Effector memory CD8-positive, alpha-beta T cell (primary cell): ENCODE results near the gene ACLY.
A peak's percentile ranks its signal among the peaks of the same experiment; 100 is the strongest.

Source experiments
- ATAC-seq: fragments of 150-1000 bp; cut with Tn5 transposase; replicated peaks from 2 replicates; pipeline ENCODE4 v1.10.0; 2021; ENCODE audit warnings: mild to moderate bottlenecking, moderate library complexity
- DNase-seq, 3 experiments: peaks; one replicate each; pipeline ENCODE4 v3.0.0; 2021
- H3K27ac Mint-ChIP-seq, 2 donors: one replicate each; pipeline ENCODE4 v1.8.0; 2022; ENCODE audit warnings: mild to moderate bottlenecking in 2 of 2, mixed read lengths in 2 of 2, moderate library complexity in 2 of 2
- H3K27me3 Mint-ChIP-seq, 2 donors: one replicate each; pipeline ENCODE4 v1.8.0; 2022; ENCODE audit warnings: mixed read lengths in 2 of 2
- H3K36me3 Mint-ChIP-seq: one replicate; pipeline ENCODE4 v1.8.0; 2022; ENCODE audit warnings: mild to moderate bottlenecking, moderate library complexity, mixed read lengths; ENCODE audit not compliant: insufficient read depth
- H3K4me1 Mint-ChIP-seq, 2 donors: one replicate each; pipeline ENCODE4 v1.8.0; 2022; ENCODE audit warnings: low read depth in 2 of 2, mixed read lengths in 2 of 2
- H3K4me3 Mint-ChIP-seq, 2 donors: one replicate each; pipeline ENCODE4 v1.8.0; 2022; ENCODE audit warnings: mild to moderate bottlenecking in 2 of 2, mixed read lengths in 2 of 2, moderate library complexity in 2 of 2
- H3K9me3 Mint-ChIP-seq, 2 donors: one replicate each; pipeline ENCODE4 v1.8.0; 2022; ENCODE audit warnings: mixed read lengths in 2 of 2

Gene ACLY

GRCh38 chr17:41914358-41914766 lies 4.4 kb downstream of the ACLY start:
- peak overlapping the region; percentile 30 to 75 for H3K27ac Mint-ChIP-seq
- no peak for DNase-seq
- H3K36me3 Mint-ChIP-seq = peaks cover 51% of the 10 kb centered on the region
- no peaks in the 10 kb centered on the region for H3K9me3 Mint-ChIP-seq
- no peak overlapping the region for H3K4me3 Mint-ChIP-seq
- ATAC-seq = no peak
- no peaks in the 10 kb centered on the region for H3K27me3 Mint-ChIP-seq
- peaks cover 29 to 30% of the 10 kb centered on the region in 2 donors for H3K4me1 Mint-ChIP-seq

GRCh38 chr17:41913798-41914197 lies 5.0 kb downstream of the ACLY start:
- Mint-ChIP-seq H3K9me3 (no peaks in the 10 kb centered on the region), H3K27me3 (no peaks in the 10 kb centered on the region), H3K27ac (peak overlapping the region; percentile 30 to 75), H3K4me3 (no peak overlapping the region), H3K36me3 (peaks cover 54% of the 10 kb centered on the region), H3K4me1 (peaks cover 29 to 30% of the 10 kb centered on the region in 2 donors)
- DNase-seq = no peak
- ATAC-seq = no peak

- H3K36me3 Mint-ChIP-seq = peaks cover 50% of the 10 kb centered on the region
- no peak overlapping the region for H3K4me3 Mint-ChIP-seq
Measured at GRCh38 chr17:41912925-41913324, 5.8 kb downstream of the ACLY start.

GRCh38 chr17:41910701-41911391 lies 7.9 kb downstream of the ACLY start:
- no peaks in the 10 kb centered on the region for H3K27me3 Mint-ChIP-seq
- H3K36me3 Mint-ChIP-seq = peaks cover 49% of the 10 kb centered on the region
- ATAC-seq = no peak
- no peaks in the 10 kb centered on the region for H3K9me3 Mint-ChIP-seq
- no peak for DNase-seq
- H3K4me1 Mint-ChIP-seq = peaks cover 19 to 22% of the 10 kb centered on the region in 2 donors
- no peak overlapping the region for H3K4me3 Mint-ChIP-seq
- H3K27ac Mint-ChIP-seq = no peak overlapping the region

More at GRCh38 chr17:41912925-41913324, 5.8 kb downstream of the ACLY start:
- DNase-seq (no peak), ATAC-seq (no peak)
- Mint-ChIP-seq H3K4me1 (peaks cover 29 to 33% of the 10 kb centered on the region in 2 donors), H3K27me3 (no peaks in the 10 kb centered on the region), H3K27ac (peak overlapping the region in 1 of 2 donors; percentile 75), H3K9me3 (no peaks in the 10 kb centered on the region)

- no peak for ATAC-seq
- no peaks in the 10 kb centered on the region for H3K27me3 Mint-ChIP-seq
- DNase-seq = no peak
- peaks cover 7 to 9% of the 10 kb centered on the region in 2 donors for H3K4me1 Mint-ChIP-seq
- H3K36me3 Mint-ChIP-seq = peaks cover 54% of the 10 kb centered on the region
- H3K27ac Mint-ChIP-seq = no peak overlapping the region
- no peak overlapping the region for H3K4me3 Mint-ChIP-seq
- no peaks in the 10 kb centered on the region for H3K9me3 Mint-ChIP-seq
Measured at GRCh38 chr17:41909088-41909487, 9.7 kb downstream of the ACLY start.

GRCh38 chr17:41907633-41908539 lies 10.9 kb downstream of the ACLY start:
- Mint-ChIP-seq H3K4me1 (peaks cover 4% of the 10 kb centered on the region in 2 donors), H3K36me3 (peaks cover 60% of the 10 kb centered on the region), H3K9me3 (no peaks in the 10 kb centered on the region), H3K27me3 (no peaks in the 10 kb centered on the region), H3K4me3 (no peak overlapping the region), H3K27ac (no peak overlapping the region)
- DNase-seq = no peak
- no peak for ATAC-seq

GRCh38 chr17:41907185-41907556 lies 11.6 kb downstream of the ACLY start:
- peaks cover 58% of the 10 kb centered on the region for H3K36me3 Mint-ChIP-seq
- ATAC-seq (no peak), DNase-seq (no peak)
- H3K4me3 Mint-ChIP-seq = no peak overlapping the region
- H3K27me3 Mint-ChIP-seq = no peaks in the 10 kb centered on the region
- H3K9me3 Mint-ChIP-seq = no peaks in the 10 kb centered on the region
- H3K27ac Mint-ChIP-seq = no peak overlapping the region
- H3K4me1 Mint-ChIP-seq = peaks cover 1 to 4% of the 10 kb centered on the region in 2 donors

- H3K27me3 Mint-ChIP-seq = no peaks in the 10 kb centered on the region
- H3K27ac Mint-ChIP-seq = peak overlapping the region in 1 of 2 donors; percentile 35
- no peak overlapping the region for H3K4me3 Mint-ChIP-seq
- H3K36me3 Mint-ChIP-seq = peaks cover 58% of the 10 kb centered on the region
- no peaks in the 10 kb centered on the region for H3K9me3 Mint-ChIP-seq
- DNase-seq = no peak
- no peak for ATAC-seq
- peaks cover 1 to 4% of the 10 kb centered on the region in 2 donors for H3K4me1 Mint-ChIP-seq
Measured at GRCh38 chr17:41906465-41907184, 12.1 kb downstream of the ACLY start.

GRCh38 chr17:41905172-41905571 lies 13.6 kb downstream of the ACLY start:
- ATAC-seq (no peak), DNase-seq (no peak)
- Mint-ChIP-seq H3K4me1 (peaks cover 3 to 4% of the 10 kb centered on the region in 2 donors), H3K27me3 (no peaks in the 10 kb centered on the region), H3K4me3 (no peak overlapping the region), H3K36me3 (peaks cover 61% of the 10 kb centered on the region), H3K27ac (peak overlapping the region in 1 of 2 donors; percentile 22), H3K9me3 (no peaks in the 10 kb centered on the region)

- no peak overlapping the region for H3K27ac Mint-ChIP-seq
- peaks cover 62% of the 10 kb centered on the region for H3K36me3 Mint-ChIP-seq
- no peaks in the 10 kb centered on the region for H3K27me3 Mint-ChIP-seq
- H3K4me3 Mint-ChIP-seq = no peak overlapping the region
- DNase-seq (no peak), ATAC-seq (no peak)
- H3K4me1 Mint-ChIP-seq = peaks cover 3 to 4% of the 10 kb centered on the region in 2 donors
- no peaks in the 10 kb centered on the region for H3K9me3 Mint-ChIP-seq
Measured at GRCh38 chr17:41904242-41904841, 14.4 kb downstream of the ACLY start.

- peak overlapping the region in 1 of 2 donors; percentile 52 for H3K27ac Mint-ChIP-seq
- no peaks in the 10 kb centered on the region for H3K27me3 Mint-ChIP-seq
- H3K4me1 Mint-ChIP-seq = peaks cover 0 to 2% of the 10 kb centered on the region in 2 donors
- no peaks in the 10 kb centered on the region for H3K9me3 Mint-ChIP-seq
- DNase-seq (no peak), ATAC-seq (no peak)
- H3K4me3 Mint-ChIP-seq = no peak overlapping the region
- peaks cover 73% of the 10 kb centered on the region for H3K36me3 Mint-ChIP-seq
Measured at GRCh38 chr17:41901646-41902045, 17.1 kb downstream of the ACLY start.

- peak overlapping the region; percentile 14 to 33 for H3K27ac Mint-ChIP-seq
Measured at GRCh38 chr17:41896726-41897125, 22.0 kb downstream of the ACLY start.

GRCh38 chr17:41895617-41896016 lies 23.1 kb downstream of the ACLY start:
- H3K9me3 Mint-ChIP-seq = no peaks in the 10 kb centered on the region
- H3K36me3 Mint-ChIP-seq = peaks cover 94% of the 10 kb centered on the region
- H3K27ac Mint-ChIP-seq = peak overlapping the region; percentile 14 to 33
- H3K4me3 Mint-ChIP-seq = no peak overlapping the region
- no peaks in the 10 kb centered on the region for H3K27me3 Mint-ChIP-seq
- DNase-seq (no peak), ATAC-seq (no peak)
- peaks cover 0 to 5% of the 10 kb centered on the region in 2 donors for H3K4me1 Mint-ChIP-seq

More at GRCh38 chr17:41896726-41897125, 22.0 kb downstream of the ACLY start:
- no peak overlapping the region for H3K4me3 Mint-ChIP-seq
- no peaks in the 10 kb centered on the region for H3K9me3 Mint-ChIP-seq
- peaks cover 95% of the 10 kb centered on the region for H3K36me3 Mint-ChIP-seq
- no peaks in the 10 kb centered on the region for H3K27me3 Mint-ChIP-seq
- DNase-seq (no peak), ATAC-seq (no peak)
- H3K4me1 Mint-ChIP-seq = peaks cover 0 to 7% of the 10 kb centered on the region in 2 donors
